Nephron progenitor cell (in vitro differentiated cells): ENCODE measurements around the gene SFMBT2.

Source experiments
- DNase-seq: peaks from one replicate; pipeline ENCODE4 v3.0.0; 2021
- H3K27ac Mint-ChIP-seq: 2 replicates; pipeline ENCODE4 v1.8.0; 2021; ENCODE audit warnings: mild to moderate bottlenecking, moderate library complexity, mixed read lengths
- H3K27me3 Mint-ChIP-seq: 2 replicates; pipeline ENCODE4 v1.8.0; 2021; ENCODE audit warnings: mild to moderate bottlenecking, low read depth, mixed read lengths; ENCODE audit not compliant: poor library complexity
- H3K36me3 Mint-ChIP-seq: 2 replicates; pipeline ENCODE4 v1.8.0; 2021; ENCODE audit warnings: low read depth, mixed read lengths
- H3K4me1 Mint-ChIP-seq: 2 replicates; pipeline ENCODE4 v1.8.0; 2021; ENCODE audit warnings: mixed read lengths
- H3K4me3 Mint-ChIP-seq: 2 replicates; pipeline ENCODE4 v1.8.0; 2021; ENCODE audit warnings: mild to moderate bottlenecking, moderate library complexity, mixed read lengths
- H3K9me3 Mint-ChIP-seq: 2 replicates; pipeline ENCODE4 v1.8.0; 2021; ENCODE audit warnings: mild to moderate bottlenecking, moderate library complexity, mixed read lengths
- CTCF ChIP-seq: fragments of 200-600 bp; sonication (generic); IDR thresholded peaks from 2 replicates; pipeline ENCODE4 v1.5.0; 2021; ENCODE audit warnings: antibody characterized with exemption

Gene SFMBT2

DNA sequence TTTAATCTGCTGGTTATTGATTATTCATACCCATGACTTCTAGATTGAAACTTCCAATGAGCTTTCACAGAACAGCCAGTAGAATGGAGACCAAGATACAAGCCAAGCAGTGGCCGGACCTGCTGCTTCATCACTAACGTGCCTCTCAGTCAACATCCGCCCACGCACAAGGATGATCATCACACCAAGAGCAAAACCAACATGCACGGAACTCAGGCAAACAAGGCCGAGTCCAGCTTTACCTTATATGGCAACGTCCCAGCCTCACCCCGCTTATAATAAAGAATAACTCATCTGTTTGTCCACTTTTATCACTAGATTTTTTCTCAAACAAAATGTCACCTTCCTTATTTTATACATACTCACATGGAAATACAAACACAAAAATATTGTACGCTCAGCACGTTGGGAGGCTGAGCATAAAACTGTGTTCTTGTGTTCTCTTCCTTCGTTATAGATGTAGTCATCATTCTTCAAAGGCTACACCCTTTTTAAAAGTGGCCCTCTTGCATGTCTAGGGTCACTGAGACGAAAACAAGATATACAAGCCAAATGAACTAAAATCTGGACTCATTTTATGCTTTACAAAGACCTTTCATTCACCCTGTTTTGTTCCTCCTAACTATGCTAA, 122.7 kb downstream of the SFMBT2 start:
- Mint-ChIP-seq H3K27me3 (peaks cover 9% of the 10 kb centered on the region), H3K4me3 (no peak overlapping the region), H3K9me3 (peaks cover 3% of the 10 kb centered on the region), H3K36me3 (peaks cover 4% of the 10 kb centered on the region), H3K27ac (no peak overlapping the region), H3K4me1 (peaks cover 20% of the 10 kb centered on the region)
- DNase-seq, result no peak
- TF ChIP-seq CTCF, result no peak

DNA sequence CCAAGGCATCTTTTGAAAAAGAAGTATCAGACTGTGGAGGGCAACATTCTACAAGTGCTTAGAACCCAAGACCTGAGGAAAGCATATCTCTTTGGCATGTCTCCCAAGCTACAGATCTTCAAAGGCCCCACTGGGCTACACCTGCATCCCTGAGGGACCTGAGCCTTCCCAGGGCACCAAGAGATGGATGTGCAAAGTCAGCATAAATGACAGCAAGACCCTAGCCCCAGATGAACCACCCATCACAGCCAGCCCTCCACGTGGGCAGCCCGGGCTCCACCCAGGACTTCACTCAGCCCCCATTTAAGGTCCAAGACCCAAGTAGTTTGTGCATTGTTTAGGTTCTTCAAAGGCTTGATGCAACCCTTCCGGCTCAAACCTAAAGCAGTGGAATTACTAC, 123.5 kb downstream of the SFMBT2 start:
- DNase-seq, result no peak
- Mint-ChIP-seq H3K27ac (no peak overlapping the region), H3K36me3 (peaks cover 4% of the 10 kb centered on the region), H3K27me3 (peaks cover 6% of the 10 kb centered on the region), H3K4me3 (no peak overlapping the region), H3K4me1 (peaks cover 20% of the 10 kb centered on the region), H3K9me3 (peaks cover 3% of the 10 kb centered on the region)
- TF ChIP-seq CTCF, result no peak

- Mint-ChIP-seq H3K4me3 (no peak overlapping the region), H3K27me3 (peaks cover 6% of the 10 kb centered on the region), H3K27ac (no peak overlapping the region), H3K4me1 (peaks cover 8% of the 10 kb centered on the region), H3K36me3 (peaks cover 4% of the 10 kb centered on the region), H3K9me3 (peaks cover 3% of the 10 kb centered on the region)
- no peak for DNase-seq
- no peak for TF ChIP-seq CTCF
Observed at GRCh38 chr10:7285522-7286322, 125.1 kb downstream of the SFMBT2 start.

DNA sequence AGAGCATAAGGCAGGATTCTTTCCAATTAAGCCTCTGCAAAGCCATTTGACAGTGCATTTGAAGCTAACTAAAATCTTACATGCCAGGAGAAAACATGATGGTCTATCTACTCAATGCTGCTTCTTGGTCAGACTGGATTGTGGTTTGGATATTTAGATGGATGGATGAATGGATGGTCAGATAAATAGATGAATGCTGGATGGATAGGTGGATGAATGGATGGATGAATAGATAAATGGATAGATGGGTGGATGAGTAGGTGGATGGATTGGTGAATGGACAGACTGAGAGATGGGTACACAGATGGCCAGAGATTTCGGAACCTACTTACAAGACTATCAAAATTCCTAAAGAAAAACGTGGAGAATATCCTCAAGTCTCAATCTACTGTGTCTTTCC, 127.6 kb downstream of the SFMBT2 start:
- Mint-ChIP-seq H3K9me3 (peaks cover 3% of the 10 kb centered on the region), H3K4me3 (no peak overlapping the region), H3K27ac (no peak overlapping the region), H3K36me3 (peaks cover 4% of the 10 kb centered on the region), H3K4me1 (peaks cover 20% of the 10 kb centered on the region), H3K27me3 (peaks cover 5% of the 10 kb centered on the region)
- no peak for DNase-seq
- TF ChIP-seq CTCF, result no peak

GRCh38 chr10:7282457-7282856, 128.4 kb downstream of the SFMBT2 start:
- no peak for TF ChIP-seq CTCF
- Mint-ChIP-seq H3K9me3 (peaks cover 3% of the 10 kb centered on the region), H3K4me1 (peaks cover 20% of the 10 kb centered on the region), H3K27ac (no peak overlapping the region), H3K27me3 (peaks cover 7% of the 10 kb centered on the region), H3K36me3 (peaks cover 4% of the 10 kb centered on the region), H3K4me3 (no peak overlapping the region)
- DNase-seq, result no peak

- H3K4me1 Mint-ChIP-seq, result peaks cover 20% of the 10 kb centered on the region
- peak overlapping the region; percentile 27 for H3K27ac Mint-ChIP-seq
- no peak for TF ChIP-seq CTCF
- no peaks in the 10 kb centered on the region for H3K9me3 Mint-ChIP-seq
- peaks cover 7% of the 10 kb centered on the region for H3K27me3 Mint-ChIP-seq
- H3K36me3 Mint-ChIP-seq, result no peaks in the 10 kb centered on the region
- no peak for DNase-seq
- H3K4me3 Mint-ChIP-seq, result no peak overlapping the region
Observed at GRCh38 chr10:7281429-7281828, 129.4 kb downstream of the SFMBT2 start.
